Vagina (tissue), 2 donors: ENCODE measurements around the gene INA. TPM values are rescaled to one million over a fixed set of nuclear protein-coding genes. Genes with fewer than 3 reads are reported as not detected.

ENCODE experiments used
- DNase-seq, 2 donors: peaks; one replicate each; pipeline ENCODE4 v3.0.0-alpha.2; 2017; ENCODE audit errors: extremely low spot score in 2 of 2
- H3K27ac ChIP-seq: fragments of 200-600 bp; sonication (generic); one replicate; pipeline ENCODE4 v1.5.1; 2019
- H3K27me3 ChIP-seq: fragments of 200-600 bp; sonication (generic); one replicate; pipeline ENCODE4 v1.5.1; 2019
- H3K36me3 ChIP-seq, 2 donors: fragments of 200-600 bp; sonication (generic); one replicate each; pipeline ENCODE4 v1.5.1; 2017 to 2019
- H3K4me1 ChIP-seq: fragments of 200-600 bp; sonication (generic); one replicate; pipeline ENCODE4 v1.5.1; 2019
- H3K4me3 ChIP-seq, 2 donors: fragments of 200-600 bp; sonication (generic); 1 replicate in 1 of 2; 2 replicates in 1 of 2; pipeline ENCODE4 v1.5.1; 2016 to 2019
- H3K9me3 ChIP-seq: fragments of 200-600 bp; sonication (generic); one replicate; pipeline ENCODE4 v1.5.1; 2019
- CTCF ChIP-seq, 3 experiments: fragments of 450-650 bp in 2 of 3; fragments of 200-600 bp in 1 of 3; sonication (generic) in 1 of 3; IDR thresholded peaks; one replicate each; pipeline ENCODE4 v1.5.1; 2017 to 2019; ENCODE audit warnings: antibody characterized with exemption in 3 of 3, mild to moderate bottlenecking in 2 of 3, moderate library complexity in 2 of 3
- POLR2A ChIP-seq, 2 donors: fragments of 450-650 bp; IDR thresholded peaks; one replicate each; pipeline ENCODE4 v1.6.1; 2017; ENCODE audit warnings: antibody characterized with exemption in 2 of 2, mild to moderate bottlenecking in 2 of 2, moderate library complexity in 2 of 2
- POLR2AphosphoS5 ChIP-seq, 2 donors: sonication (generic); formaldehyde crosslinking; IDR thresholded peaks; one replicate each; pipeline ENCODE4 v1.9.0; 2017; ENCODE audit warnings: antibody characterized with exemption in 2 of 2, mild to moderate bottlenecking in 2 of 2, low read depth in 1 of 2; ENCODE audit not compliant: insufficient read depth in 1 of 2
- intact Hi-C: fragments of 100-400 bp; cut with DNase I; formaldehyde crosslinking; loops from one replicate; pipeline ENCODE4 v1.15.1; 2023
- total RNA-seq: library from RNA; depleted of rRNA; stranded (reverse); fragments of >200 nt; gene quantifications from one replicate; pipeline ENCODE4 v1.2.3, GENCODE V29; 2016

INA gene
- total RNA-seq, 1 donor from 2014 or later = 3.9 TPM

GRCh38 chr10:103310197-103310596 lies 33.3 kb downstream of the INA start:
- TF ChIP-seq CTCF (IDR thresholded peaks at IDR 0.05) (no peak), POLR2A (IDR thresholded peaks at IDR 0.05) (no peak)
- intact Hi-C loops = no loop called here

GRCh38 chr10:103316087-103316486 lies 39.1 kb downstream of the INA start:
- Histone ChIP-seq H3K4me1 (no peaks in the 10 kb centered on the region), H3K27me3 (no peaks in the 10 kb centered on the region), H3K36me3 (peaks cover 0 to 25% of the 10 kb centered on the region in 2 donors), H3K4me3 (no peak overlapping the region), H3K9me3 (no peaks in the 10 kb centered on the region), H3K27ac (no peak overlapping the region)
- DNase-seq = no peak
- TF ChIP-seq POLR2AphosphoS5 (IDR thresholded peaks at IDR 0.05; ENCODE audit: insufficient read depth in 1 of 2, low read depth in 1 of 2) (no peak), CTCF (IDR thresholded peaks at IDR 0.05) (no peak), POLR2A (IDR thresholded peaks at IDR 0.05) (no peak)
- intact Hi-C loops = no loop called here

More at GRCh38 chr10:103310197-103310596, 33.3 kb downstream of the INA start:
- Histone ChIP-seq H3K9me3 (no peaks in the 10 kb centered on the region), H3K27ac (no peak overlapping the region), H3K4me3 (no peak overlapping the region), H3K36me3 (peaks cover 0 to 20% of the 10 kb centered on the region in 2 donors), H3K27me3 (no peaks in the 10 kb centered on the region), H3K4me1 (no peaks in the 10 kb centered on the region)
- DNase-seq = no peak

GRCh38 chr10:103327906-103328305 lies 51.0 kb downstream of the INA start:
- Histone ChIP-seq H3K4me3 (no peak overlapping the region), H3K27ac (no peak overlapping the region), H3K36me3 (peaks cover 0 to 59% of the 10 kb centered on the region in 2 donors), H3K9me3 (no peaks in the 10 kb centered on the region), H3K27me3 (no peaks in the 10 kb centered on the region), H3K4me1 (no peaks in the 10 kb centered on the region)
- no peak for DNase-seq
- intact Hi-C loops = no loop called here
- TF ChIP-seq CTCF (IDR thresholded peaks at IDR 0.05) = no peak
- TF ChIP-seq POLR2A (IDR thresholded peaks at IDR 0.05) = no peak
- no peak for TF ChIP-seq POLR2AphosphoS5 (IDR thresholded peaks at IDR 0.05; ENCODE audit: insufficient read depth in 1 of 2, low read depth in 1 of 2)

GRCh38 chr10:103333934-103334520 lies 57.1 kb downstream of the INA start:
- Histone ChIP-seq H3K36me3 (peaks cover 0 to 47% of the 10 kb centered on the region in 2 donors), H3K9me3 (no peaks in the 10 kb centered on the region), H3K27ac (no peak overlapping the region), H3K27me3 (no peaks in the 10 kb centered on the region), H3K4me3 (no peak overlapping the region), H3K4me1 (no peaks in the 10 kb centered on the region)
- TF ChIP-seq POLR2A (IDR thresholded peaks at IDR 0.05) (no peak), POLR2AphosphoS5 (IDR thresholded peaks at IDR 0.05; ENCODE audit: insufficient read depth in 1 of 2, low read depth in 1 of 2) (no peak), CTCF (IDR thresholded peaks at IDR 0.05) (peak; percentile 11 to 46 (median 23))
- intact Hi-C loops = no loop called here
- DNase-seq = no peak

GRCh38 chr10:103334567-103334966 lies 57.6 kb downstream of the INA start:
- TF ChIP-seq POLR2A (IDR thresholded peaks at IDR 0.05) = no peak
- TF ChIP-seq CTCF (IDR thresholded peaks at IDR 0.05) = no peak
- no peak for TF ChIP-seq POLR2AphosphoS5 (IDR thresholded peaks at IDR 0.05; ENCODE audit: insufficient read depth in 1 of 2, low read depth in 1 of 2)
- no peak for DNase-seq
- Histone ChIP-seq H3K27ac (no peak overlapping the region), H3K4me1 (no peaks in the 10 kb centered on the region), H3K27me3 (no peaks in the 10 kb centered on the region), H3K9me3 (no peaks in the 10 kb centered on the region), H3K36me3 (peaks cover 0 to 45% of the 10 kb centered on the region in 2 donors), H3K4me3 (no peak overlapping the region)
- intact Hi-C loops = no loop called here
